IMR-90 (cell line): Measurements from ENCODE around the gene RGS10. TPM values are rescaled to one million over a fixed set of nuclear protein-coding genes. Genes with fewer than 3 reads are reported as not detected.

ENCODE experiments used
- ATAC-seq: fragments of 200-7000 bp; cut with Tn5 transposase; 2 replicates; pipeline ENCODE4 v1.9.1; 2020; ENCODE audit warnings: low read depth, mild to moderate bottlenecking, moderate library complexity
- BruUV-seq: library from RNA; stranded (reverse); fragments of 400-500 nt; replicated peaks from 2 replicates; lab custom pipeline; 2021; lab: Mats Ljungman, UMichigan
- CTCF ChIA-PET: fragments of 300-600 bp; formaldehyde crosslinking; extraction: SDS; loops from one replicate; lab custom pipeline; 2021; ENCODE audit warnings: antibody characterized with exemption; lab: Yijun Ruan, JAX
- POLR2A ChIA-PET: fragments of 300-600 bp; sonication (Branson Sonifier 250); formaldehyde crosslinking; loops from one replicate; lab custom pipeline; 2022; ENCODE audit warnings: antibody characterized with exemption; ENCODE audit not compliant: unreplicated experiment; lab: Charles Lee
- DNase-seq: peaks from one replicate; pipeline ENCODE4 v3.0.0; 2013
- H2AFZ ChIP-seq: replicated peaks from 2 replicates; pipeline ENCODE3; 2013; ENCODE audit warnings: low read length, mild to moderate bottlenecking; ENCODE audit not compliant: poor library complexity
- H2AK5ac ChIP-seq: 2 replicates; pipeline ENCODE4 v1.6.1; 2013; ENCODE audit warnings: low read depth, low read length, inconsistent platforms
- H2AK9ac ChIP-seq: replicated peaks from 2 replicates; pipeline ENCODE3; 2013; ENCODE audit warnings: mild to moderate bottlenecking, low read depth, low read length, moderate library complexity; ENCODE audit not compliant: poor library complexity
- H2BK120ac ChIP-seq: 2 replicates; pipeline ENCODE4 v1.6.1; 2013; ENCODE audit warnings: low read depth, low read length, inconsistent platforms
- H2BK15ac ChIP-seq: 3 replicates; pipeline ENCODE4 v1.6.1; 2013; ENCODE audit warnings: low read depth, low read length, inconsistent platforms
- H2BK20ac ChIP-seq: 2 replicates; pipeline ENCODE4 v1.6.1; 2013; ENCODE audit warnings: low read depth, mild to moderate bottlenecking, inconsistent platforms, low read length, moderate library complexity
- H2BK5ac ChIP-seq: 2 replicates; pipeline ENCODE4 v1.6.1; 2013; ENCODE audit warnings: mild to moderate bottlenecking, low read depth, low read length, inconsistent platforms; ENCODE audit not compliant: poor library complexity, severe bottlenecking
- H3K14ac ChIP-seq: replicated peaks from 2 replicates; pipeline ENCODE4 v1.6.1; 2013; ENCODE audit warnings: low read depth, low read length, inconsistent platforms
- H3K18ac ChIP-seq: 2 replicates; pipeline ENCODE4 v1.6.1; 2013; ENCODE audit warnings: low read depth, low read length, control low read depth
- H3K23ac ChIP-seq: 2 replicates; pipeline ENCODE4 v1.6.1; 2013; ENCODE audit warnings: low read depth, low read length, inconsistent platforms
- H3K27ac ChIP-seq: 2 replicates; pipeline ENCODE4 v1.5.1; 2013; ENCODE audit warnings: mild to moderate bottlenecking, control low read depth, low read length; ENCODE audit not compliant: insufficient read depth
- H3K27me3 ChIP-seq: 2 replicates; pipeline ENCODE4 v1.6.1; 2013; ENCODE audit warnings: low read length; ENCODE audit not compliant: control insufficient read depth, insufficient read depth
- H3K36me3 ChIP-seq: 2 replicates; pipeline ENCODE4 v1.6.1; 2013; ENCODE audit warnings: low read length, mixed read lengths; ENCODE audit not compliant: control insufficient read depth, insufficient read depth
- H3K4ac ChIP-seq: 2 replicates; pipeline ENCODE4 v1.6.1; 2013; ENCODE audit warnings: low read depth, low read length, inconsistent platforms
- H3K4me1 ChIP-seq: 2 replicates; pipeline ENCODE4 v1.6.1; 2013; ENCODE audit warnings: low read length, mixed read lengths; ENCODE audit not compliant: control insufficient read depth, insufficient read depth
- H3K4me2 ChIP-seq: 2 replicates; pipeline ENCODE4 v1.6.1; 2013; ENCODE audit warnings: low read depth, mild to moderate bottlenecking, control low read depth, low read length, moderate library complexity
- H3K4me3 ChIP-seq: 2 replicates; pipeline ENCODE4 v1.5.1; 2013; ENCODE audit warnings: low read depth, mild to moderate bottlenecking, control low read depth, low read length, moderate library complexity; ENCODE audit not compliant: insufficient read depth
- H3K56ac ChIP-seq: 2 replicates; pipeline ENCODE4 v1.6.1; 2013; ENCODE audit warnings: low read length, inconsistent platforms; ENCODE audit not compliant: insufficient read depth; ENCODE audit errors: extremely low read depth
- H3K79me1 ChIP-seq, 2 experiments: 2 replicates each; pipeline ENCODE4 v1.6.1; 2013; ENCODE audit warnings: low read length in 2 of 2, inconsistent platforms in 1 of 2, low read depth in 1 of 2
- H3K9ac ChIP-seq: 2 replicates; pipeline ENCODE4 v1.6.1; 2013; ENCODE audit warnings: low read depth, low read length, control low read depth
- H3K9me1 ChIP-seq: 2 replicates; pipeline ENCODE4 v1.6.1; 2013; ENCODE audit warnings: low read length, inconsistent platforms; ENCODE audit not compliant: insufficient read depth
- H3K9me3 ChIP-seq: 2 replicates; pipeline ENCODE4 v1.6.1; 2013; ENCODE audit warnings: low read length; ENCODE audit not compliant: control insufficient read depth, insufficient read depth
- H4K20me1 ChIP-seq: 2 replicates; pipeline ENCODE4 v1.6.1; 2013; ENCODE audit warnings: low read length, inconsistent platforms; ENCODE audit not compliant: insufficient read depth
- H4K5ac ChIP-seq: 2 replicates; pipeline ENCODE4 v1.6.1; 2013; ENCODE audit warnings: mild to moderate bottlenecking, low read depth, low read length, control low read depth
- H4K8ac ChIP-seq, 2 experiments: 2 replicates each; pipeline ENCODE4 v1.6.1; 2013; ENCODE audit warnings: low read depth in 2 of 2, low read length in 2 of 2, control low read depth in 1 of 2, inconsistent platforms in 1 of 2
- H4K91ac ChIP-seq: 2 replicates; pipeline ENCODE4 v1.6.1; 2013; ENCODE audit warnings: low read depth, low read length, inconsistent platforms; ENCODE audit not compliant: insufficient read depth
- BHLHE40 ChIP-seq: fragments of 150-350 bp; IDR thresholded peaks from 2 replicates; pipeline ENCODE4 v1.6.1; 2016; ENCODE audit warnings: mild to moderate bottlenecking, low read depth, low read length
- CHD1 ChIP-seq: IDR thresholded peaks from 2 replicates; pipeline ENCODE4 v1.6.1; 2012; ENCODE audit warnings: low read depth, low read length, improper control_type of control experiment
- ELK1 ChIP-seq: fragments of 150-350 bp; IDR thresholded peaks from 2 replicates; pipeline ENCODE4 v1.6.1; 2016; ENCODE audit warnings: low read depth, mild to moderate bottlenecking, low read length, moderate library complexity, borderline replicate concordance
- FOS ChIP-seq: fragments of 150-350 bp; IDR thresholded peaks from 2 replicates; pipeline ENCODE4 v1.6.1; 2016; ENCODE audit warnings: low read depth, low read length
- MAFK ChIP-seq: IDR thresholded peaks from 2 replicates; pipeline ENCODE4 v1.6.1; 2012; ENCODE audit warnings: low read depth, low read length, improper control_type of control experiment
- MAZ ChIP-seq: IDR thresholded peaks from 2 replicates; pipeline ENCODE4 v1.6.1; 2012; ENCODE audit warnings: low read depth, mild to moderate bottlenecking, low read length, improper control_type of control experiment, moderate library complexity, borderline replicate concordance
- NFE2L2 ChIP-seq: fragments of 150-350 bp; IDR thresholded peaks from 2 replicates; pipeline ENCODE4 v1.6.1; 2016; ENCODE audit warnings: low read depth, mild to moderate bottlenecking, low read length
- POLR2A ChIP-seq: IDR thresholded peaks from 2 replicates; pipeline ENCODE4 v1.6.1; 2012; ENCODE audit warnings: mild to moderate bottlenecking, low read depth, low read length
- RAD21 ChIP-seq: IDR thresholded peaks from 2 replicates; pipeline ENCODE4 v1.6.1; 2012; ENCODE audit warnings: low read length, improper control_type of control experiment
- RCOR1 ChIP-seq: IDR thresholded peaks from 2 replicates; pipeline ENCODE4 v1.6.1; 2012; ENCODE audit warnings: mild to moderate bottlenecking, low read length, improper control_type of control experiment; ENCODE audit not compliant: insufficient replicate concordance
- RFX5 ChIP-seq: IDR thresholded peaks from 2 replicates; pipeline ENCODE4 v1.8.0; 2012; ENCODE audit warnings: low read depth, mild to moderate bottlenecking, low read length, moderate library complexity
- SMC3 ChIP-seq: fragments of 150-350 bp; IDR thresholded peaks from 2 replicates; pipeline ENCODE4 v1.6.1; 2016; ENCODE audit warnings: low read depth, mild to moderate bottlenecking, antibody characterized with exemption, low read length, moderate library complexity
- WGBS, 2 experiments: methylation state at CpG; one replicate each; pipeline versions ENCODE4 v1.1.5 to v1.1.7; 2013; ENCODE audit warnings: missing lambda C conversion rate in 2 of 2; ENCODE audit not compliant: insufficient read length in 1 of 2; ENCODE audit errors: extremely low coverage in 2 of 2; 5-methylcytosine and 5-hydroxymethylcytosine counted together
- dilution Hi-C: fragments of 300-500 bp; cut with HindIII; formaldehyde crosslinking; loops from one replicate; pipeline ENCODE4 v1.14.3; 2018; ENCODE audit warnings: low sequenced_read_pairs; ENCODE audit not compliant: unreplicated experiment
- in situ Hi-C: fragments of 300-500 bp; cut with MboI; formaldehyde crosslinking; loops from 3 replicates; pipeline ENCODE4 v1.14.3; 2019; ENCODE audit warnings: low sequenced_read_pairs, inconsistent platforms, mixed read lengths
- intact Hi-C: fragments of 100-400 bp; cut with micrococcal nuclease; formaldehyde crosslinking; loops from 2 replicates; pipeline ENCODE4 v1.10.0; 2022
- polyA plus RNA-seq, 3 experiments: library from polyadenylated mRNA; depleted of rRNA; stranded (reverse); fragments of >200 nt; gene quantifications; 2 replicates each; pipeline ENCODE4 v1.2.3, GENCODE V29; 2012; ENCODE audit warnings: low replicate concordance in 1 of 3
- total RNA-seq: library from RNA; depleted of rRNA; stranded (reverse); fragments of >200 nt; gene quantifications from 2 replicates; pipeline ENCODE4 v1.2.3, GENCODE V29; 2012
- TF ChIP-seq, protein P1 (sequence below): fragments of 150-350 bp; IDR thresholded peaks from 2 replicates; pipeline ENCODE4 v1.6.1; 2017; ENCODE audit warnings: mild to moderate bottlenecking, antibody characterized with exemption, low read length, low read depth
- TF ChIP-seq, protein P2 (sequence below): conservative IDR thresholded peaks from 2 replicates; pipeline ENCODE4 v1.5.1; 2012; ENCODE audit warnings: mild to moderate bottlenecking, low read depth, low read length, improper control_type of control experiment

Gene RGS10
- total and polyA plus RNA-seq, 2 of the 4 experiments (the other 2 are of a cell fraction): 35.3 to 89.7 TPM

DNA sequence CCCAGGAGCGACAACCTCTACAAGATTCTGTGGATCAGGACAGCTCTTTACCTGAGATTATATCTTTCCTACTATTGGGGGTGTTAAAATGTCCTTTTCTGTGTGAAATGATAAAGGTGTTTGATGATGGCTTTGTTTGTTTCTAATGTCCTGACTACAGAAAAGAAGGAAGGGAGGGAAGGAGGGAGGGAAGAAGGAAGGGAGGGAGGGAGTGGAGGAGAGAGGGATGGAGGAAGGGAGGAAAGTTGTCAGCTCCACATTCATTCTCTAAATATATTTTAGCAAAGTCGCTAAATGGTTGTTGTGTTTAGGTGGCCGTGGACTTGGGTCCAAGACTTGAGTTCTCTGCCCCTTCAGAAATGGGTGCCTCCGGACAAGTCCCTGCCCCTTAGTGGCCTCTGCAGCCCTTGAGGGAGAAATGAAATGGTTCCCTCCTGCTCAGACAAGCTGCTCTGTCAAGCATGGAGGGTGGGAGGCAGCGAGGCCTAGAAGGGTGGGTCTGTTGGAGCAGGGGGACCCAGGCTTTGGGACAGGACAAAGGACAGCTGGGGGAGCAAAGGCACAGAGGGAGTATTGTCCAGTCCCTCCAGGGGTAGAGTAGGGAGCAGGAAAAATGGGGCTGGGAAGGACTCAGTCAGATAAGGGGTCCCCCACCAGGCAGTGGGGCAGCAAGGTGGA lies 4.4 kb downstream of the RGS10 start:
- H4K20me1 ChIP-seq: peaks cover 60% of the 10 kb centered on the region
- H3K27ac ChIP-seq: no peak overlapping the region
- no peak overlapping the region for H3K56ac ChIP-seq
- peak overlapping the region; percentile 30; the same call in 1 of the 2 replicates for H3K18ac ChIP-seq
- H3K23ac ChIP-seq: peak overlapping the region; percentile 35; the same call in 1 of the 2 replicates
- H2AK9ac ChIP-seq: no peak overlapping the region
- no peak for DNase-seq
- H2AK5ac ChIP-seq: peak overlapping the region; percentile 27; the same call in 1 of the 2 replicates
- no peaks in the 10 kb centered on the region for H3K27me3 ChIP-seq
- no peak for ATAC-seq
- H2BK15ac ChIP-seq: no peak overlapping the region
- WGBS, 2 experiments: 65% methylated on average over 2 of the region's 5 CpGs; no CpG with 5 or more reads in 1 of the 2 experiments
- H3K4me1 ChIP-seq: peaks cover 23% of the 10 kb centered on the region
- H3K4me2 ChIP-seq: peak overlapping the region; percentile 38; the same call in 1 of the 2 replicates
- H4K91ac ChIP-seq: no peak overlapping the region
- peaks cover 34 to 78% of the 10 kb centered on the region in 2 experiments for H3K79me1 ChIP-seq
- H2AFZ ChIP-seq: no peak overlapping the region
- no peak overlapping the region for H3K9ac ChIP-seq
- H2BK5ac ChIP-seq: no peak overlapping the region
- H3K9me3 ChIP-seq: no peaks in the 10 kb centered on the region
- no peak overlapping the region; the same call in 1 of the 2 replicates for H4K5ac ChIP-seq
- peak overlapping the region; percentile 27; the same call in 1 of the 2 replicates for H3K4ac ChIP-seq
- dilution Hi-C loops (no loop called here), in situ Hi-C loops (no loop called here), intact Hi-C loops (no loop called here)
- peaks cover 5% of the 10 kb centered on the region; the same call in 1 of the 2 replicates for H3K36me3 ChIP-seq
- no peak overlapping the region for H2BK120ac ChIP-seq
- H3K9me1 ChIP-seq: peaks cover 16% of the 10 kb centered on the region
- POLR2A ChIA-PET: interaction anchor here (0.7 kb wide), 1 partner anchor 59 kb away, joined by 3 read pairs; the partner anchor contains the start of gene TIAL1
- H2BK20ac ChIP-seq: no peak overlapping the region
- H3K14ac ChIP-seq: 0 out of 2 replicates have a peak overlapping the region, but pooled peaks have one; percentile 4
- no peak overlapping the region for H3K4me3 ChIP-seq
- no peak overlapping the region for H4K8ac ChIP-seq
- no TSS peak for BruUV-seq
- CTCF ChIA-PET: interaction anchor here (0.6 to 1.1 kb wide), 2 partner anchors 9 to 326 kb away, joined by 3 to 4 read pairs; no protein-coding TSS in a partner anchor
- TF ChIP-seq RCOR1 (no peak), CHD1 (no peak), ELK1 (no peak), POLR2A (no peak), FOS (no peak), BHLHE40 (no peak), MAFK (no peak), SMC3 (no peak), NFE2L2 (no peak), MAZ (no peak), RFX5 (no peak), RAD21 (no peak)
- TF ChIP-seq, protein P1, sequence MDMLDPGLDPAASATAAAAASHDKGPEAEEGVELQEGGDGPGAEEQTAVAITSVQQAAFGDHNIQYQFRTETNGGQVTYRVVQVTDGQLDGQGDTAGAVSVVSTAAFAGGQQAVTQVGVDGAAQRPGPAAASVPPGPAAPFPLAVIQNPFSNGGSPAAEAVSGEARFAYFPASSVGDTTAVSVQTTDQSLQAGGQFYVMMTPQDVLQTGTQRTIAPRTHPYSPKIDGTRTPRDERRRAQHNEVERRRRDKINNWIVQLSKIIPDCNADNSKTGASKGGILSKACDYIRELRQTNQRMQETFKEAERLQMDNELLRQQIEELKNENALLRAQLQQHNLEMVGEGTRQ: no peak
- TF ChIP-seq, protein P2, sequence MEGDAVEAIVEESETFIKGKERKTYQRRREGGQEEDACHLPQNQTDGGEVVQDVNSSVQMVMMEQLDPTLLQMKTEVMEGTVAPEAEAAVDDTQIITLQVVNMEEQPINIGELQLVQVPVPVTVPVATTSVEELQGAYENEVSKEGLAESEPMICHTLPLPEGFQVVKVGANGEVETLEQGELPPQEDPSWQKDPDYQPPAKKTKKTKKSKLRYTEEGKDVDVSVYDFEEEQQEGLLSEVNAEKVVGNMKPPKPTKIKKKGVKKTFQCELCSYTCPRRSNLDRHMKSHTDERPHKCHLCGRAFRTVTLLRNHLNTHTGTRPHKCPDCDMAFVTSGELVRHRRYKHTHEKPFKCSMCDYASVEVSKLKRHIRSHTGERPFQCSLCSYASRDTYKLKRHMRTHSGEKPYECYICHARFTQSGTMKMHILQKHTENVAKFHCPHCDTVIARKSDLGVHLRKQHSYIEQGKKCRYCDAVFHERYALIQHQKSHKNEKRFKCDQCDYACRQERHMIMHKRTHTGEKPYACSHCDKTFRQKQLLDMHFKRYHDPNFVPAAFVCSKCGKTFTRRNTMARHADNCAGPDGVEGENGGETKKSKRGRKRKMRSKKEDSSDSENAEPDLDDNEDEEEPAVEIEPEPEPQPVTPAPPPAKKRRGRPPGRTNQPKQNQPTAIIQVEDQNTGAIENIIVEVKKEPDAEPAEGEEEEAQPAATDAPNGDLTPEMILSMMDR: no peak
